Breast epithelium (tissue), 3 donors: Measurements from ENCODE around the gene TSPAN10.

Source experiments
- CTCF ChIP-seq, 3 donors: fragments of 450-650 bp; IDR thresholded peaks; one replicate each; pipeline ENCODE4 v1.5.1; 2016 to 2017; ENCODE audit warnings: antibody characterized with exemption in 3 of 3, mild to moderate bottlenecking in 3 of 3, moderate library complexity in 3 of 3
- POLR2A ChIP-seq: fragments of 450-650 bp; IDR thresholded peaks from one replicate; pipeline ENCODE4 v1.6.1; 2016; ENCODE audit warnings: antibody characterized with exemption, mild to moderate bottlenecking, moderate library complexity
- POLR2AphosphoS5 ChIP-seq, 3 donors: sonication (generic); formaldehyde crosslinking; IDR thresholded peaks; one replicate each; pipeline ENCODE4 v1.6.1; 2017; ENCODE audit warnings: antibody characterized with exemption in 3 of 3

GRCh38 chr17:81656118-81656743 lies 19.2 kb downstream of the TSPAN10 start, which contains the start of gene PDE6G:
- TF ChIP-seq CTCF (IDR thresholded peaks at IDR 0.05) (no peak), POLR2AphosphoS5 (IDR thresholded peaks at IDR 0.05) (no peak), POLR2A (no peak)
